Fibroblast of skin of abdomen (primary cell): ENCODE measurements around the gene ZNF197. TPM values are rescaled to one million over a fixed set of nuclear protein-coding genes. Genes with fewer than 3 reads are reported as not detected.
"Not testable (repeated sequence)": the region's sequence is repeated elsewhere in the genome, so short reads cannot be mapped to it uniquely, and the experiment has no call there.

Experiments used
- DNase-seq: peaks from one replicate; pipeline ENCODE4 v3.0.0-alpha.2; 2013
- polyA plus RNA-seq, 2 experiments: library from polyadenylated mRNA; unstranded; fragments of 120-200 nt; gene quantifications; one replicate each; pipeline ENCODE4 v1.2.1, GENCODE V29; 2013; ENCODE audit not compliant: insufficient read length in 2 of 2

Gene ZNF197
- polyA plus RNA-seq (2013, experiment 1 of 2; ENCODE audit: insufficient read length): 14.4 TPM
- 14.1 TPM for polyA plus RNA-seq (2013, experiment 2 of 2; ENCODE audit: insufficient read length)

DNA sequence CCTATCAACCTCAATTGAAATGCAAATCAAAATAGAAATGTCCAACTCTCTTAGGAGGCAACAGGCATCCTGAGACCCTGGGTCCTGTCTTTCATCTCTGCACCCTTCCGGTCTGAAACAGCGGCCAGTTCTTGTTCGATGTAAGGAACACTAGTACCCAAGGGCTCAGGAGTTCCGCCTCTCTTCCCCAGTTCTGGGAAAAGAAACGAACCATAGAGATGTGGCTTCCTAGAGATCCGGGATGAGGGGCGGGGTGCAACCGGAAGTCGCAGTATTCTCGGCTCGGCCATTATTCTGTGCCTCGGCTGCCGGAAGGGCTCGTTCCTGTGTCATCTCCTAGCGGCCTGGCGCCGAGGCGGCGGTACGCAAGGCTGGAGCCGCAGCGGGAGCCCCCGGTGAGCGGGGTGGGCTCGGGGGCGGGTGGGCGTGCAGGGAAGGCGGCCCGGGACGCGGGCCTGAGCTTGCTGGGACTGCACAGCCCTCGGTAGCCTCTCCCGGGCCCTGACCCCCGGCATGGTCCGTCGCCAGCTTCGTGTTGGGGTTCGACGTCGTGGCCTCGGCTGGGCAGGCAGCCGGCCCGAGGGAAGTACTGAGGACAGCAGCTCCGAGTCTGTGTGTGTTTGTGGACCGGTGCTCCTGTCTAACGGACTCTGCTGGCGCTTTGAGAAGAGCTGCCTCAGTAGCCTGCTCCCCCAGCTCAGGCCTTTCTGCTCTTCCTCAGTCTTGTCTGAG lies at the start of gene ZNF197:
Gene ZNF197, plus strand, starts transcription at position 288 of the 732 bp plus-strand sequence. CDS start 4,119 bp downstream, outside the sequence.
- DNase-seq: peak; percentile 92

DNA sequence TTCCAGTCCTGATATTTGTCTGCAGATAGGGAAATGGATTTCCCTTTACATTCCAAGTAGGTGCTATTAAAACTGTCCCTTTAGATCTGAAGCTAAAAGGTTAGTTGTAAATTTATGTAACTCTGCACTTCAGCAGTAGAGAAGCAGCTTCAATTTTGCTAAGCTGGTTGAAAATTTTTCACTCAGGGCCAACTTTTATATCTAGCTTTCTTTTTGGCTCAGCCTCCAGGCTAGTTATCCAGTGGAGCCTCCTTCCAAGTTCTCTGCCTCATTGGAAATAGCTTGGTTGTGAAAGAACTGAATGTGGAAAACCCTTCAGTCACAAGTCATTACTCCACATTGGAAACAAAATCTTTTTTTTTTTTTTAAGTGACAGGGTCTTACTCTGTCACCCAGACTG lies 48.2 kb upstream of the ZNF197 start:
- no peak for DNase-seq

DNA sequence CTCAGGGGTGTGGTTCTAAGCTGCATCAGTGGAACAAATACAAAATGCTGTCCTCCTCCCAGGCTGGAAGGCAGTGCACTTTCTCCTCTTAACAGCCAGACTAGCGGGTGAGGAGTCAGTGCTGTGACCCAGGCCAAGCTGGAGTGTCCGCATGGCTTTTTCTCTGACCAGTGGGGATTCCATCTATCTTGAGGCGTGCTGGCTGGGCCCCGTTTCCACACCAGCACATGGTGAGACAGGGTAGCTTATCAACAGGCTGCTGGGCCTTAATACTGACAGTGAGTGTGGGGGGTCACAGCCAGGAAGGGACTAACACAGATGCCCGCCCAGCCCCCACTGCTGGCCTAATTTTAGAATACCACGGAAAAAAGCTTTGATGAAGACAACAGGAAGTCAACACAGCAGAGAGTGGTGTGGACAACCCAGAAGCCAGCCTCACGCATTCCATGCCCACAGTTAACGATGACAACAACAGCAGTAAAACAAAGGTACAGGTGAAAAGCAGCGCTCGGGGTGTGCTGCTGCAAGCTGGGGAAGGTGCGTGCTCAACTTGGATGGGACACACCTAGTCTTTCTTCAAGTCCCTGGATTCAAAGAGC lies 47.4 kb upstream of the ZNF197 start:
- not testable (repeated sequence) for DNase-seq

DNA sequence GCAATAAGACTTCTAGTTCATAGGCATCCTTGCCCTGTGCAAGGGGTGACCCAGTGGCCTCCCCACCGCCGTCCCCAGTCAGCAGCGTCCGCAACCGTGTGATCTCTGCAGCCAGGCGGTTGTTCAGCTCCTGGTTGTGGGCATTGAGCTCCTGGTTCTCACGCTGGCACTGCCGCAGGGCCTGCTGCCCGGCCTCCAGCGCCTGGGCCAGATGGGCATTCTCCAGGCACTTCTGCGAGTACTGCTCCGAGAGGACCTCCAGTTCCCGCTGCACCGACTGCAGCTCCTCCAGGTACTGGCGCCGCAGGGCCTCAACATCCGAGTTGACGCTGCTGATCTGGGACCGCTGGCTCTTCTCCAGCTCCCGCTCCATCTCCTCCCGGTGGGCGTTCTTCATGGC lies 46.5 kb upstream of the ZNF197 start:
- not testable (repeated sequence) for DNase-seq

DNA sequence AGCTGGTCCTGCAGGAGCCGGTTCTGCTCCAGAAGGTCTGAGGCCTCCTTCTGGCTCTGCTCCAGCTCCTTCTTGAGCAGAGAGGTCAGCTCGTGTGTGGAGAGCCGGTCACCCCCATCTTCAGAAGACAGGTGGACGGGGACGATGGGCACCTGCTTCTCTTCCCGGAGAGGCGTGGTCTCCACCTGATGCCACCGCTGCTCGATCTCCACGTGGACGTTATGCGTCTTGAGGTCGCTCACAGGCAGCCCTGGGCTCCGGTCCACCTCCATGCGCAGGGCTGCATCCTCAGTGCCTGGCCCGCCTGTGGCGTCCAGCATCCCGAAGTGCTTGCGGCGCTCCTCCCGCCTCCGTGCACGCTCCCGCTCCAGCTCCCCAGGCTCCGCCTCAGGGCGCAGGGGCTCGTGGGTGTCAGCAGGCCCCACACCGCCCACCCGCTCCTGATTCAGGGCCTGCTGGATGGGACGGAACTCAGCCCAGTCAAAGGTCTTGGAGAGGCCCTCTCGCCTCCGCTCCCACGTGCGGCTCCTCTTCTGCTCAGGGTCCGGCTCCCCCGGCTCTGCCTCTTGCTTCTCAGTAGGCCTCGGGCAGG lies 45.8 kb upstream of the ZNF197 start:
- DNase-seq: not testable (repeated sequence)

DNA sequence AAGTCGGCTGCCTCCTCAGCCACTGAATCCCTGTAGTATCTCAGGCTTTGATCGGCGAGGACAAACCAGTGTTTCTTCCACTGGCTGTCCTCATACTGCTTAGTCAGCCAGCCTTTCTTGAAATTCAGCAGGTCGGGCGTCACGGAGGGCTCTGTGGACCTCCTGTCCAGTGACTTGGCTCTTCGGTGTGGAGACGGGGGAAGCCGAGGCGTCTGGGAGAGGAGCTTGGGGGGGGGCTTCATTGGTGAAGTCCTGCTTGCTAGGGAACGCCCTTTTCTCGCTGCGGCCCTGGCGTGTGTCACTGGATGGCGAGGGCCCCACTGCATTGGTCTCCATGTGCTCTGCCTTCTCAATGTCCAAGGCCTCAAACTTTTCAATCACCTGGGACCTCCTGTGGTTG lies 45.1 kb upstream of the ZNF197 start:
- not testable (repeated sequence) for DNase-seq

DNA sequence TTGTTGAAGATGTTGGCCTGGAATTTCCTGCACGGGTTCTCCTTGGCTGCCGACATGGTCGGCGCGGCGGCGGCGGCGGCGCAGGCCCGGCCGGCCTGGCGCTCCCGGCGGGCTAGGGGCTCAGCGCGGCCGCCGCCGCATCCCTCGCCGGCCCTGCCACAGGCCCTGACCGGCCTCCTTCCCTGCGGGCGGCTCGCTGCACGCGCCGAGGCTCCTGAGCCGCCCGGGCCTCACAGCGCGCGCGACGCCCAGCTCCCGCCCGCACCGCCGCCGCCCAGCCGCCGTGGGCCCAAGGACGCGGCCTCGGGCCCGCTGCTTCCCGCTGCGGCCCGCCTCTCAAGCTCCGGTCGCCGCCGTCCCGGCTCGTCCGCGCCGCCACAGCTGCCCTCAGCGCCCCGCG lies 43.9 kb upstream of the ZNF197 start:
- DNase-seq: not testable (repeated sequence)

DNA sequence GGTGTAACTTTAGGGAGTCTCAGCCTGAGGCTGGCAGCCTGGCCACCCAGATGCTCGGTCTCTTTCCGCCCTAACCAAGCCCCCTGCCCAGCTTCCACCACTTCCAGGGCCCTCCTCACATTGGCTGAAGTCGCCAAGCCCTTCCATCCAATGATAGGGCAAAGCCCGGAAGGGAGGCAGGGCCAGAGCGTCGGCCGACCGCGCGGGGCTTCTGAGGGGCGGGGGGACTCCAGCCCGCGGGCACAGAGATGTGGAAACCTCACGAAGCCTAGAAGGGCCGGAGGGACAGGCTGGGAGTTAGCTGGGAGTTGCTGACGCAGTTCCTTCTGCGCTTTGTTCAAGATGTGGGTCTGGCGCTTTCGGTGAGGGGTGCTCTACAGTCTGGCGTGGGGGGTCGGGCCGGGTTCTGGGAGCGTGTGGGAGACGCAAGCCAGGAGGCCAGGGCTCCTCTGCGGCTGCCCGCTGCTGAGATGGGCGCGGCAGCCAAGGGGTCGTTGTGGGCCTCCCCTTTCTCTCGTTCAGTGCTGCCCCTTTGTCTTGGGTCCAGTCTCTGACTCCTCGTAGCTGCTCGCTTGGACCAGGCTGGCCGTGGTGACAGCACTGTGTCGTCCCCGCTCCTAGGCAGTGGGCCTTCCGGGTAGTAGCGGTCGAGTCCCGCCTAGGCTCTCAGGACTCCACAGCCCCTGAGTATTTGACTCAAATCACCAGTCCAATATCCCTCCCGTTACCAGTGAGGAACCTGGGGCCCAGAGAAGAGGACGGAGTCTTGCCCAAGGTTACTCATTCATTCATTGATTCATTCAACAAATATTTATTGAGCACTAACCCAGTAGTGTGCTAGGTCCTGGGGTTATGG lies 40.0 kb upstream of the ZNF197 start, which contains the start of gene ZNF660:
Gene ZNF660, plus strand, starts transcription at position 319 of the 856 bp plus-strand sequence. CDS start 9,230 bp downstream, outside the sequence.
- DNase-seq: peak; percentile 84

DNA sequence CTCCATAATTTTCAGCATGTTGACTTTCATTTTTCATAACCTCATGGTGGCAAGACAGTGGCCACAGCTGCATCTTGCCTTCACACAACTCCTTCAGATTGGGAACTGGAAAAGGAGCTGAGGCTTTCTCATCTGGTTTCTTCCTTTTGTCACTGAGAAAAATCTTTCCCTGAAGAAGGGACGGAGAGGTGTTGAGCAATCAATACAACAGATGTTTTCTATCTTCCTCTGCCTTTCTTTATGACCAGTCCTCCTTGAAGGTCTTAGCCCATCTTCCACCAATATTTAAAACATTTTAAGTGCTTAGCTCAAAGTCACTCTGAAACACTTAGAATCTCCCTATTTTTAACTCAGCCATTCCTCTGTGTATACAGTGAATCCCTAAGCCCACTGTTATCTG lies 28.2 kb upstream of the ZNF197 start:
- no peak for DNase-seq

DNA sequence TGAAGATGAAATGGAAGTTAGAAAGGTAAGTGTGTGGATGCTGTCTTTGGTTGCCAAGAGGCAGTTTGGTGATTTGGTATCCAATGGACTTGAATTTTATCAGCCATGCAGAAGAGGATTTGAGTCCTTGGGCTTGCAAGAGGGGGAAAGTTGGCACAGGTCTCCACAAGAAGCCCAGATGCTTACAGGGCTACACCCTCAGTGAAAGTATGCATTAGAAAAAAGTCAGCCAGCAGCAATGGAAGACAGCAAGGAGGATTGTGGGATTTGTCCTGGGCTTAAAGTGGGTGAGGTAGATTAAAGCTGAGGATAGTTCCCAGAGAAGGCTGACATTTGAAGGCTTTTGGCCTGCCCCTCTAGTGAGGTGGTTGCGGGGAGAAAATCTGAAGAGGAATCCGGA lies 23.1 kb upstream of the ZNF197 start:
- DNase-seq: no peak

DNA sequence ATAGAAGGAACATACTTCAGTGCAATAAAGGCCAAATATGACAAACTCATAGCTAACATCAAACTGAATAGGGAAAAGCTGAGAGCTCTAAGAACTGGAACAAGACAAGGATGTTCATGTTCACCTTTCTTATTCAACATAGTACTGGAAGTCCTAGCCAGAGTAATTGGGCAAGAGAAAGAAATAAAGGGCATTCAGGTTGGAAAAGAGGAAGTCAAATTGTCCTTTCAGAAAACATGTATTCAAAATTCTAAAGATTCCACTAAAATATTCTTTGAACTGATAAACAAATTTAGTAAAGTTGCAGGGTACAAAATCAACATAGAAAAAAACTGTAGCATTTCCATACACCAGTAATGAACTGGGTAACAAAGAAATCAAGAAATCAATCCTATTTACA lies 12.2 kb upstream of the ZNF197 start:
- no peak for DNase-seq

DNA sequence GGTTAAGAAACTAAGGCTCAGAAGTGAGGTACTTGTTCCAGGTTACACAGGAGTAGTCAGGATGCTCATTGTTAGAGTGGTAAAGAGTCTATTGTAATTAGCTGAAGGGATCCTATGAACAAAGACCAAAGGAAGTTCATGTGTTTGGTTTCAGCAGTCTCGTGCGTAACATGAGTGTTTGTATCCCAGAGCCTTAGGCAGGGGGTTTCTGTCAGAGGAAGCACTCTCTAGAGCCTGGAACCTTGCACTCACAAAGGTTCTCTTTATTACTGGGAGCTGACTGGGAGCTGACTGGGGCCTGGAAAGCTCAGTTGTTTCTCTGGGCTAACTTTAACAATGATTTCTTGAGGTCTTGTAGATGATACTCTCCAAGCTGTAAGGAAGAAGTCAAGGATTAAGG lies 3.9 kb downstream of the ZNF197 start:
- no peak for DNase-seq

DNA sequence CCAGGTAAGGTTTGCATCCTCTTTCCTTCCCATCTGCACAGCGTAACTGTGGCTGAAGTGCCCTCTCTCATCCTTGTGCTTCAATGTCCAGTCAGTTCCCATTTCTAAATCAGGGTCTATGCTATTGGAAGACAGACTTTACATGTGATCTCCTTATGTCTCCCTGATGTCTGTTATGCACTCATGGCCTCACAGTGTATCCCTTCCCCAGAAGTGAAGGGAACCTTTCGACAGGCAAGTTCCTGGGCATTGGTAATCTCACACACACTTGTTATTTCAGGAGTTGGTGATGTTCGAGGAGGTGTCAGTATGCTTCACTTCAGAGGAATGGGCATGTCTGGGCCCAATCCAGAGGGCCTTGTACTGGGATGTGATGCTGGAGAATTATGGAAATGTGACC lies 7.4 kb downstream of the ZNF197 start:
- no peak for DNase-seq

DNA sequence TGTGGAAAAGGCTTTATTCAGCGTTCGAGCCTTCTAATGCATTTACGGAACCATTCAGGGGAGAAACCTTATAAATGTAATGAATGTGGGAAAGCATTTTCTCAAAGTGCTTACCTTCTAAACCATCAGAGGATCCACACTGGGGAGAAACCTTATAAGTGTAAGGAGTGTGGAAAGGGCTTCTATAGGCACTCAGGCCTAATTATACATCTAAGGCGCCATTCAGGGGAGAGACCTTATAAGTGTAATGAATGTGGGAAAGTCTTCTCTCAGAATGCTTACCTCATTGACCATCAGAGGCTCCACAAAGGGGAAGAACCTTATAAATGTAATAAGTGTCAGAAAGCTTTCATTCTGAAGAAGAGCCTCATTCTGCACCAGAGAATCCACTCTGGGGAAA lies 17.5 kb downstream of the ZNF197 start:
- no peak for DNase-seq

DNA sequence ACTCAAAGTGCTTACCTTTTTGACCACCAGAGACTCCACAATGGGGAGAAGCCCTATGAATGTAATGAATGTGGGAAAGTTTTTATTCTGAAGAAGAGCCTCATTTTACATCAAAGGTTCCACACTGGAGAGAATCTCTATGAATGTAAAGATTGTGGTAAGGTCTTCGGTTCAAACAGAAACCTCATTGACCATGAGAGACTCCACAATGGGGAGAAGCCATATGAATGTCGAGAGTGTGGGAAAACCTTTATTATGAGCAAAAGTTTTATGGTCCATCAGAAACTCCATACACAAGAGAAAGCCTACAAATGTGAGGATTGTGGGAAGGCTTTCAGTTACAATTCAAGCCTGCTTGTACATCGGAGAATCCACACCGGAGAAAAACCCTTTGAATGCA lies 18.2 kb downstream of the ZNF197 start:
- no peak for DNase-seq

DNA sequence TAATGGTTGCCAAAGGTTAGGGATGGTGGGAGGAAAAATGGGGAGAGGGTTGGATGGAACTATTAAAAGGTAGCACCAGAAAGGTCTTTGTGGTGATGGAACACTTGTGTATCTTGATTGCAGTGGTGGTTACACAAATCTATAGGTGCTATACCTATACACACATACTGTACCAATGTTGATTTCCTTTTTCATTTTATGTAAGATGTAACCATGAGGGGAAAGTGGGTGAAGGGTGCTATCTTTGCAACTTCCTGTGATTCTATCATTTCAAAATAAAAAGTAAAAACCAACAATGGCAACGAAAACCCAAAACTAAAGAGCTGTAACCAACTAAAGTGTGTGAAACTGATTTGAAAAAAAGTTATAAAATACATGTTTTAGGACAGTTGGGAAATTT lies 22.9 kb downstream of the ZNF197 start:
- DNase-seq: no peak

DNA sequence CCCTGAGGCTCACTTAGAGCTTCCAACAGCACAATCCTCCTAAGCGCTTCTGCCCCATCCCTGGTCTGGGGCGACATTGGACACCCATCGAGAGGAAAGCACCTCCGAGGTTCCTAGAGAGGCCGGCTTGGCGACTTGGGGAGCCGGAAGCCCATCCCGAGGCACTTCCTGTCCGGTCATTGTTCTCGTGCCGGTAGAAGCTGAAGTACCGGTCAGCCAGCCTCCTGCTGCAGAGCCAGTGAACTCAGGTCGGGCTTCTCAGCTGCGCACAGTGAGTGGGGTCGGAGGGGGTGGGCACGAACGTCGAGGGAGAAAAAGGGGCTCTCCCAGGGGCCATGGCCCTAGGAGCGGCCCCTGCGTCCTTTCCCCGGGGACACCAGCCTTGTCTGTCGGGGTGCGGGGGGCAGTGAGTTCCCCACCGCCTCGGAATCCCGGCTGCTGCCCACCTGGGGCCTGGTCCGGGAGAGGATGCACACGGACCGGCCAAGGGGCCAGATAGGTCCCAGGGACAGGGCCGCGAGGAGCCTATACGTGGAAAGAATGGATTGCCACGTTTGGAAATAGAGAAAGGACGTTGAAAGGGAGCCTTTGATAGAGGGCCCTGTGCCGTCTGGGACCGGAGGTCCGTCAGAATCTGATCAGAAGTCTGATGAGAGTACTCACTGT lies 23.9 kb downstream of the ZNF197 start, which contains the start of gene ZNF35:
Gene ZNF35, plus strand, starts transcription at position 169 of the 666 bp plus-strand sequence. CDS start 2,336 bp downstream, outside the sequence.
- peak; percentile 88 for DNase-seq

DNA sequence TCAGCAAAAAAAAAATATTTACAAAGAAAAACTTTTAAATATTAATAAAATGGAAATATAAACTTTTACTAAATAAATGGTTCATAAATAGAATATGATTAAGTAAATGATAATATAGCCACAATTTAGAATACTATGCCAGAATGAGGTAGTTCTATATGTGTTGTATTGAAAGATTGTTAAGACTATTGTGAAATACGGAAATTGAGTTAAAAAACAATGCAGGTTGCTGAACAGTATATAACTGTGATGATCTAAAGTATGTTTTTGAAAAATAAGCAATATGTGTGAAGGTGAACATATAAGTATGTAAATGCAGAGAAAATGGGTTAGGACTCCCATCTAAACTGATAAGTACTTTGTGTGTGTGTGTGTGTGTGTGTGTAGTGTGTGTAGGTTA lies 24.9 kb downstream of the ZNF197 start:
- DNase-seq: no peak

DNA sequence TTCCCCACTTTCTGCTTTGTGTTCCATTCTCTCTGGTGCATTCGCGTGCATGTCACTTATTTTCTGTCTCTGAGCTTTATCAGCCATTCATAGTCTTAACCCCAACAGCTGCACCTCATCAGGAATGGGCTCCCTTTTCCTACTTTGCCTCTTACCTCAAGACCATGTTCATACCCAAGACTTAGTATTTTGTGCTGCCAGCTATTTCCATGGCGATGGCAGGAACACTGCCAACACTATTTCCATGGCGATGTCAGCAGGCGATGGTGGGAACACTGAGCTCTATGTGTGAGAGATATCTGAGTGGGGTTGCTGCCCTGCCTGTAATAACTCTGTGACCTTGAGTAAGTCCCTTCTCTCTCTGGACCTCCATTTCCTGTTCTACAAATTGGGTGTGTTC lies 29.2 kb downstream of the ZNF197 start:
- DNase-seq: no peak

DNA sequence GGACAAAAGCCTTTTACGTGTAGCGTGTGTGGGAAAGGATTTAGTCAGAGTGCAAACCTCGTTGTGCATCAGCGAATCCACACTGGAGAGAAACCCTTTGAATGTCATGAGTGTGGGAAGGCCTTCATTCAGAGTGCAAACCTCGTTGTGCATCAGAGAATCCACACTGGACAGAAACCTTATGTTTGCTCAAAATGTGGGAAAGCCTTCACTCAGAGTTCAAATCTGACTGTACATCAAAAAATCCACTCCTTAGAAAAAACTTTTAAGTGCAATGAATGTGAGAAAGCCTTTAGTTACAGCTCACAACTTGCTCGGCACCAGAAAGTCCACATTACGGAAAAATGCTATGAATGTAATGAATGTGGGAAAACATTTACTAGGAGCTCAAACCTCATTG lies 34.2 kb downstream of the ZNF197 start:
- no peak for DNase-seq

DNA sequence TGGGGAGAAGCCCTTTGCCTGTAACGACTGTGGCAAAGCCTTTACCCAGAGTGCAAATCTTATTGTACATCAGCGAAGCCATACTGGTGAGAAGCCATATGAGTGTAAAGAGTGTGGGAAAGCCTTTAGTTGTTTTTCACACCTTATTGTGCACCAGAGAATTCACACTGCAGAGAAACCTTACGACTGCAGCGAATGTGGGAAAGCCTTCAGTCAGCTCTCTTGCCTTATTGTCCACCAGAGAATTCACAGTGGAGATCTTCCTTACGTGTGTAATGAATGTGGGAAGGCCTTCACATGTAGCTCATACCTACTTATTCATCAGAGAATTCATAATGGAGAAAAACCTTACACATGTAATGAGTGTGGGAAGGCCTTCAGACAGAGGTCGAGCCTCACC lies 34.6 kb downstream of the ZNF197 start:
- DNase-seq: no peak

DNA sequence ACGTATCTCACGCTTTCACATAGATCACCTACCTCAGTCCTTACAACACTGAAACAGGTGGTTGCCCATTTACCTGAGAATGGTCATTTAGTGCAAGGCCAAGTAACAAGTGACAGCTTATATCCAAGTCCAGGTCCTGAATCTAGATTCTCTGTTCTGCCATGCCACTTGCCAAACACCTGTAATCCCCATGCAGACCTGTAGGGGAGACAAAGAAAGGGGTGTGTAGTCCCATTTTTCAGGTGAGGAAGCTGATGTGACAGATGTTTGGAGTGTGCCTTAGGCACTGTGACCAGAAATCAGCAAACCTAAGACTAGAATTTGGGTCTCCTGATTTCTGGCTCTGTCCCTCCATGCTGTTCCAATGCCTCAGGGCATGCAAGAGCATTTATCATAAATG lies 36.4 kb downstream of the ZNF197 start:
- no peak for DNase-seq
